Right ventricle myocardium inferior (tissue), 1 donor: ENCODE data around the gene AFF3. TPM values are rescaled to one million over a fixed set of nuclear protein-coding genes. Genes with fewer than 3 reads are reported as not detected.
"Not testable (repeated sequence)": the region's sequence is repeated elsewhere in the genome, so short reads cannot be mapped to it uniquely, and the experiment has no call there.

Source experiments
- ATAC-seq: fragments of 200-7000 bp; cut with Tn5 transposase; one replicate; pipeline ENCODE4 v1.9.1; 2020; ENCODE audit warnings: mild to moderate bottlenecking, moderate library complexity
- DNase-seq: peaks from one replicate; pipeline ENCODE4 v3.0.0; 2021; ENCODE audit errors: missing footprints
- intact Hi-C: fragments of 100-400 bp; cut with DNase I; formaldehyde crosslinking; loops from one replicate; pipeline ENCODE4 v1.11.0; 2022
- total RNA-seq: library from RNA; stranded (reverse); fragmentation: NEBNext Ultra II Directional; extraction: Animal tissue kit (Norgen Biotek cat#: 25700); gene quantifications from one replicate; pipeline ENCODE4 v1.2.1, GENCODE V29; 2021
- donor health status: DM: no; HTN: yes; CAD: no; lungs with severe emphysema.

The AFF3 gene
- total RNA-seq, 1 donor from 2014 or later, result 6.8 TPM

- ATAC-seq, DNase-seq: not testable (repeated sequence)
These were observed 50.6 kb downstream of the AFF3 start for GRCh38 chr2:100091807-100092206.

GRCh38 chr2:100085744-100086143 is 56.6 kb downstream of the AFF3 start:
- ATAC-seq, DNase-seq, intact Hi-C loops: not testable (repeated sequence)

More at GRCh38 chr2:100091807-100092206, 50.6 kb downstream of the AFF3 start:
- intact Hi-C loops, result not testable (repeated sequence)

GRCh38 chr2:100083421-100084216 is 58.8 kb downstream of the AFF3 start:
- ATAC-seq, DNase-seq, intact Hi-C loops: not testable (repeated sequence)

GRCh38 chr2:100082302-100082978 is 60.0 kb downstream of the AFF3 start:
- ATAC-seq, result peak; percentile 88
- intact Hi-C loops, DNase-seq: not testable (repeated sequence)

- intact Hi-C loops, result no loop called here
- ATAC-seq (no peak), DNase-seq (no peak)
These were observed 64.5 kb downstream of the AFF3 start for GRCh38 chr2:100077935-100078334.

- ATAC-seq, result no peak
- DNase-seq, result no peak
- intact Hi-C loops, result no loop called here
These were observed 64.9 kb downstream of the AFF3 start for GRCh38 chr2:100077456-100077855.

- ATAC-seq (no peak), DNase-seq (no peak)
- intact Hi-C loops, result no loop called here
These were observed 66.9 kb downstream of the AFF3 start for GRCh38 chr2:100075532-100075931.

GRCh38 chr2:100073110-100073509 is 69.3 kb downstream of the AFF3 start:
- intact Hi-C loops, result no loop called here
- ATAC-seq, result peak; percentile 85
- no peak for DNase-seq

- intact Hi-C loops, result no loop called here
- DNase-seq, result no peak
- peak; percentile 55 for ATAC-seq
These were observed 69.9 kb downstream of the AFF3 start for GRCh38 chr2:100072503-100072902.

- no peak for DNase-seq
- intact Hi-C loops, result no loop called here
- no peak for ATAC-seq
These were observed 70.9 kb downstream of the AFF3 start for GRCh38 chr2:100071335-100072043.

GRCh38 chr2:100070078-100070477 is 72.3 kb downstream of the AFF3 start:
- intact Hi-C loops, result no loop called here
- ATAC-seq, result no peak
- DNase-seq, result no peak

- intact Hi-C loops, result no loop called here
- ATAC-seq (no peak), DNase-seq (no peak)
These were observed 74.0 kb downstream of the AFF3 start for GRCh38 chr2:100068395-100068794.

GRCh38 chr2:100067784-100068183 is 74.6 kb downstream of the AFF3 start:
- ATAC-seq, result no peak
- no peak for DNase-seq
- intact Hi-C loops, result no loop called here

GRCh38 chr2:100066856-100067255 is 75.5 kb downstream of the AFF3 start:
- no peak for ATAC-seq
- no peak for DNase-seq
- intact Hi-C loops, result no loop called here

- DNase-seq, result no peak
- no peak for ATAC-seq
- intact Hi-C loops, result no loop called here
These were observed 76.1 kb downstream of the AFF3 start for GRCh38 chr2:100066246-100066645.

GRCh38 chr2:100064592-100065428 is 77.6 kb downstream of the AFF3 start:
- no peak for DNase-seq
- intact Hi-C loops, result no loop called here
- no peak for ATAC-seq

GRCh38 chr2:100064165-100064564 is 78.2 kb downstream of the AFF3 start:
- DNase-seq (no peak), ATAC-seq (no peak)
- intact Hi-C loops, result no loop called here

GRCh38 chr2:100063459-100063953 is 78.9 kb downstream of the AFF3 start:
- no peak for ATAC-seq
- intact Hi-C loops, result no loop called here
- no peak for DNase-seq

- no peak for DNase-seq
- intact Hi-C loops, result no loop called here
- no peak for ATAC-seq
These were observed 80.1 kb downstream of the AFF3 start for GRCh38 chr2:100062336-100062735.
